Activated T-cell treated with anti-CD3 and anti-CD28 coated beads for 24 hours (primary cell): ENCODE results near the gene RSU1.
"Not testable (repeated sequence)": the region's sequence is repeated elsewhere in the genome, so short reads cannot be mapped to it uniquely, and the experiment has no call there.

Source experiments
- DNase-seq: peaks from one replicate; pipeline ENCODE4 v3.0.0-alpha.2; 2020; ENCODE audit warnings: low read depth

The RSU1 gene

GRCh38 chr10:16780338-16780880 is 36.8 kb downstream of the RSU1 start:
- DNase-seq, result no peak

- DNase-seq, result peak; percentile 63
These were observed 37.8 kb downstream of the RSU1 start for GRCh38 chr10:16779384-16779915.

- no peak for DNase-seq
These were observed 39.5 kb downstream of the RSU1 start for GRCh38 chr10:16777473-16778370.

GRCh38 chr10:16776896-16777295 is 40.3 kb downstream of the RSU1 start:
- no peak for DNase-seq

GRCh38 chr10:16773334-16773733 is 43.9 kb downstream of the RSU1 start:
- no peak for DNase-seq

GRCh38 chr10:16770670-16771069 is 46.6 kb downstream of the RSU1 start:
- DNase-seq, result no peak

GRCh38 chr10:16770141-16770540 is 47.1 kb downstream of the RSU1 start:
- DNase-seq, result no peak

- no peak for DNase-seq
These were observed 47.9 kb downstream of the RSU1 start for GRCh38 chr10:16769331-16769730.

- no peak for DNase-seq
These were observed 48.5 kb downstream of the RSU1 start for GRCh38 chr10:16768702-16769101.

GRCh38 chr10:16765509-16766375 is 51.5 kb downstream of the RSU1 start:
- no peak for DNase-seq

- DNase-seq, result no peak
These were observed 55.9 kb downstream of the RSU1 start for GRCh38 chr10:16761300-16761699.

GRCh38 chr10:16756561-16757221 is 60.5 kb downstream of the RSU1 start:
- no peak for DNase-seq

- DNase-seq, result no peak
These were observed 62.5 kb downstream of the RSU1 start for GRCh38 chr10:16754765-16755164.

- DNase-seq, result not testable (repeated sequence)
These were observed 64.4 kb downstream of the RSU1 start for GRCh38 chr10:16752849-16753248.

GRCh38 chr10:16752099-16752498 is 65.1 kb downstream of the RSU1 start:
- DNase-seq, result no peak

GRCh38 chr10:16751244-16751643 is 66.0 kb downstream of the RSU1 start:
- DNase-seq, result no peak

- DNase-seq, result no peak
These were observed 66.8 kb downstream of the RSU1 start for GRCh38 chr10:16750461-16750860.

GRCh38 chr10:16748749-16749148 is 68.5 kb downstream of the RSU1 start:
- no peak for DNase-seq

- DNase-seq, result no peak
These were observed 70.4 kb downstream of the RSU1 start for GRCh38 chr10:16746856-16747255.

- DNase-seq, result no peak
These were observed 72.2 kb downstream of the RSU1 start for GRCh38 chr10:16745061-16745460.

GRCh38 chr10:16742165-16742960 is 74.9 kb downstream of the RSU1 start:
- no peak for DNase-seq
